Panc1 (cell line): ENCODE data around the gene GHITM.
A peak's percentile ranks its signal among the peaks of the same experiment; 100 is the strongest.
"Not testable (repeated sequence)": the region's sequence is repeated elsewhere in the genome, so short reads cannot be mapped to it uniquely, and the experiment has no call there.

Source experiments
- CTCF ChIP-seq: fragments of 450-650 bp; IDR thresholded peaks from 2 replicates; pipeline ENCODE4 v1.5.1; 2017; ENCODE audit warnings: mild to moderate bottlenecking
- POLR2AphosphoS5 ChIP-seq: IDR thresholded peaks from 2 replicates; pipeline ENCODE4 v1.6.1; 2012; ENCODE audit warnings: mild to moderate bottlenecking, low read depth, low read length, moderate library complexity
- REST ChIP-seq, 2 experiments: IDR thresholded peaks; 2 replicates each; pipeline ENCODE4 v1.6.1; 2011 to 2012; ENCODE audit warnings: low read depth in 2 of 2, control low read depth in 1 of 2, low read length in 1 of 2, mild to moderate bottlenecking in 1 of 2, moderate library complexity in 1 of 2; ENCODE audit not compliant: insufficient read depth in 1 of 2
- TCF7L2 ChIP-seq: IDR thresholded peaks from 2 replicates; pipeline ENCODE4 v1.6.1; 2011; ENCODE audit warnings: mild to moderate bottlenecking, low read depth, low read length, inconsistent platforms

DNA sequence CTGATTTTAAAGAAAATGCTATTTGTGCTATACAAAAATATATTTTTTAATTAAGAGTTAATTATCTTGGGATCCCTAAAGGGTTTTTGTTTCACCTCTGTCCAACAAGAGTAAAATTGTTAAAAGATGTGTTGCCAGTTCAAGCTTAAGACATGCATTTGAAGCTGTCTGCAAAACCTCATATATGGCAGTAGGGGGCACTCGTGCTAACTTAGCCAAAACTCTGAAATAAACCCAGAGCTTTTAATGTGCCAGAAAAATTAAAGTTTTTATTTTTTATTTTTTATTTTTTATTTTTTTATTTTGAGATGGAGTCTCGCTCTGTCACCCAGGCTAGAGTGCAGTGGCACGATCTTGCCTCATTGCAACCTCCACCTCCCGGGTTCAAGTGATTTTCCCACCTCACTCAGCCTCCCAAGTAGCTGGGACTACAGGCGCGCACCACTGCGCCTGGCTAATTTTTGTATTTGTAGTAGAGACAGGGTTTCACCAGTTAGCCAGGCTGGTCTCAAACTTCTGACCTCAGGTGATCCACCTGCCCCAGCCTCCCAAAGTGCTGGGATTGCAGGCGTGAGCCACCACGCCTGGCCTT is 8.8 kb downstream of the GHITM start:
- TF ChIP-seq POLR2AphosphoS5; TCF7L2; REST (IDR thresholded peaks at IDR 0.05; ENCODE audit: insufficient read depth in 1 of 2, low read depth in 2 of 2, low read length in 1 of 2): not testable (repeated sequence)
- peak; percentile 83 for TF ChIP-seq CTCF
